Naive B cell (primary cell): ENCODE results near the gene TMEM176A. TPM values are rescaled to one million over a fixed set of nuclear protein-coding genes. Genes with fewer than 3 reads are reported as not detected.

Experiments used
- ATAC-seq, 2 donors: fragments of 150-1000 bp; cut with Tn5 transposase; 2 replicates each; pipeline ENCODE4 v1.10.0; 2021; ENCODE audit warnings: low read depth in 2 of 2, mild to moderate bottlenecking in 2 of 2, moderate library complexity in 2 of 2
- DNase-seq: peaks from one replicate; pipeline ENCODE4 v3.0.0; 2022
- H3K27ac Mint-ChIP-seq, 6 donors: one replicate each; pipeline ENCODE4 v1.8.0; 2020 to 2022; ENCODE audit warnings: mild to moderate bottlenecking in 6 of 6, mixed read lengths in 6 of 6, moderate library complexity in 5 of 6, inconsistent platforms in 2 of 6
- H3K27me3 Mint-ChIP-seq, 3 donors: one replicate each; pipeline ENCODE4 v1.8.0; 2021 to 2022; ENCODE audit warnings: mixed read lengths in 3 of 3, mild to moderate bottlenecking in 1 of 3
- H3K36me3 Mint-ChIP-seq, 2 donors: one replicate each; pipeline ENCODE4 v1.8.0; 2020 to 2022; ENCODE audit warnings: mixed read lengths in 2 of 2, inconsistent platforms in 1 of 2, mild to moderate bottlenecking in 1 of 2
- H3K4me1 Mint-ChIP-seq, 3 donors: one replicate each; pipeline ENCODE4 v1.8.0; 2020 to 2022; ENCODE audit warnings: mixed read lengths in 3 of 3, inconsistent platforms in 1 of 3, mild to moderate bottlenecking in 1 of 3, moderate library complexity in 1 of 3
- H3K4me3 Mint-ChIP-seq, 8 donors: one replicate each; pipeline ENCODE4 v1.8.0; 2020 to 2022; ENCODE audit warnings: mild to moderate bottlenecking in 8 of 8, mixed read lengths in 8 of 8, moderate library complexity in 8 of 8, inconsistent platforms in 2 of 8
- H3K9me3 Mint-ChIP-seq, 7 donors: one replicate each; pipeline ENCODE4 v1.8.0; 2020 to 2022; ENCODE audit warnings: mixed read lengths in 7 of 7, mild to moderate bottlenecking in 5 of 7, inconsistent platforms in 2 of 7, moderate library complexity in 1 of 7
- polyA plus RNA-seq, 6 donors: library from polyadenylated mRNA; unstranded; fragments of 300-500 nt; fragmentation: Illumina TruSeq; gene quantifications; one replicate each; pipeline ENCODE4 v1.2.3, GENCODE V29; 2021; ENCODE audit warnings: low read depth in 6 of 6

The TMEM176A gene
- polyA plus RNA-seq, 6 donors from 2014 or later = 0.44 to 1.9 TPM; not detected in 4

- Mint-ChIP-seq H3K27me3 (peaks cover 14 to 24% (median 18%) of the 10 kb centered on the region in 3 donors), H3K27ac (no peak overlapping the region), H3K9me3 (peaks cover 0 to 8% (median 0%) of the 10 kb centered on the region in 7 donors), H3K36me3 (no peaks in the 10 kb centered on the region), H3K4me3 (no peak overlapping the region), H3K4me1 (peaks cover 8 to 10% (median 10%) of the 10 kb centered on the region in 3 donors)
- DNase-seq = no peak
- no peak for ATAC-seq
Observed at GRCh38 chr7:150791746-150792452, 8.7 kb upstream of the TMEM176A start.

DNA sequence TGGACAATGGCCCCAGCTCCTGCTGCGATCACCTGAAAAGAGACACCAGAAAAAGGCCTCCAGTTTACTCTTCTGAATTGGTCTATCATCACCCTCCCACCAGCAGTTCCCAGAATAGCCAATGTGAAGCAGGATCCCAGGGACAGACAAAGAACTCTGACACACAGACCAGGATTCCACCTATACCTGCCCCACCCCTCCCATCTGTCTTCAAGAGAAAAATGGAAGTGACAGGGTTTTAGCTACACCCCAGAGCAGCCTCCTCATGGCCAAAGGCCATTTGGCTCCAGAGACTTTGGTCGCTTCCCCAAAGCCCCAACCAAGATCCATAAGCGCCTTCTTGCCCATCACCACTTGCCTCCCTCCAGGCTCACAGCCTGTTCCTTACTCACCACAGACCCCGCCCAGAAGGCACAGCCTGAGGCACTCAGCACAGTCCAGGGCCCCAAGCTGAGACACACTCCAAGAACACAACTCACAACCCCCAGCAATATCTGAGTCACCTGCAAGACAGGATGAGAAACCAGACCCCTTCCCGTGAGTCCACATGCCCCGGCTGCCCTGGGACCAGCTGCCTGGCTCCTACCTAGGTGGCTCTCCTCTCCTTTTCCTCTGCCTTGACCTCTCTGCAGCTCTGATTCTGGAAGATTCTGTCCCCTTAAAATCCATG lies 6.9 kb upstream of the TMEM176A start:
- H3K4me1 Mint-ChIP-seq = no peaks in the 10 kb centered on the region
- no peaks in the 10 kb centered on the region for H3K36me3 Mint-ChIP-seq
- ATAC-seq (no peak), DNase-seq (no peak)
- H3K27ac Mint-ChIP-seq = no peak overlapping the region
- H3K27me3 Mint-ChIP-seq = peaks cover 23 to 30% (median 25%) of the 10 kb centered on the region in 3 donors
- no peak overlapping the region for H3K4me3 Mint-ChIP-seq
- peaks cover 0 to 12% (median 3%) of the 10 kb centered on the region in 7 donors for H3K9me3 Mint-ChIP-seq

DNA sequence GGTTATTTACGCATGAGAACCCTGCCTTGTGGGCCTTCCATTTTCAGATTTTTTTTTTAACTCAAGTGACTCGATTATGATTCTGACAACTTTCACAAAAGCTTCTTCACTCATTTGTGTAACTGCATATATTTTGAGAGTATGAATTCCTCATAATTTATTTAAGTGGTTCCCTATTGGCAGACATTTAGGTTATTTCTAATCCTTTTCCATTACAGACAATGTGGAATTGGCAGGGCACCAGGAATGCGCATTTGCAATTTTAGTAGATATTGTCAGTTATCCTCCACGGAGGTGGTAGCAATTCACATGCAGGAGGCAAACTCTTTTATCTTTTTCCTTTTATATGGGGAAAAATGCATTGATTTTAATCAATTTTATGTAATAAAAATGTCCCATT lies 2.9 kb upstream of the TMEM176A start:
- peaks cover 0 to 14% (median 4%) of the 10 kb centered on the region in 7 donors for H3K9me3 Mint-ChIP-seq
- no peak overlapping the region for H3K27ac Mint-ChIP-seq
- ATAC-seq (no peak), DNase-seq (no peak)
- H3K27me3 Mint-ChIP-seq = peaks cover 25 to 50% (median 42%) of the 10 kb centered on the region in 3 donors
- peaks cover 9 to 16% (median 9%) of the 10 kb centered on the region in 3 donors for H3K4me1 Mint-ChIP-seq
- H3K4me3 Mint-ChIP-seq = no peak overlapping the region
- peaks cover 0 to 9% of the 10 kb centered on the region in 2 donors for H3K36me3 Mint-ChIP-seq

DNA sequence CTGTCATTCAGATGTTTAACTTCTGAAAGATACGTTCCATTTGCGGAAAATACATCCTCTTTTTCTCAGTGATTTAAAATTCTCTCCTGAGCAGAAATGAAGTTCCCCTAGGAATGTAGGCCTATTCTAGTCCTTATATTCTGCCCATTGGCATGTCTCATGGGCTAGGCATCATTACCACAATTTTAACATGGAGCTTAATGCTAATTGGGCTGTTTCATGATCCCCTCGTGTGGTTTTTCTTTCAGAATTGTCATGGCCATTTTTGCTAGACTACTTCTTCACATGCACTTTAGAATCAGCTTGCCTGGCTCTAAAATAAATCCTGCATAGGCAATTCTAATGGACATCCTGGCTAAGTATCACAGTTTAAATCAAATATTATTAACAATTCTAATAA lies 1.4 kb upstream of the TMEM176A start:
- H3K9me3 Mint-ChIP-seq = peaks cover 0 to 14% (median 4%) of the 10 kb centered on the region in 7 donors
- DNase-seq (no peak), ATAC-seq (no peak)
- H3K4me1 Mint-ChIP-seq = peaks cover 9 to 16% (median 9%) of the 10 kb centered on the region in 3 donors
- H3K27me3 Mint-ChIP-seq = peaks cover 34 to 64% (median 55%) of the 10 kb centered on the region in 3 donors
- no peak overlapping the region for H3K27ac Mint-ChIP-seq
- H3K4me3 Mint-ChIP-seq = peak overlapping the region in 5 of 8 donors; percentile 32 to 72 (median 43)
- peaks cover 0 to 9% of the 10 kb centered on the region in 2 donors for H3K36me3 Mint-ChIP-seq

GRCh38 chr7:150799741-150800580 lies 608 bp upstream of the TMEM176A start, which contains the start of gene TMEM176B:
TSS of gene TMEM176B (minus strand) at chr7:150800364. CDS start at chr7:150796569, 3,795 bp downstream.
- Mint-ChIP-seq H3K27me3 (peaks cover 38 to 72% (median 63%) of the 10 kb centered on the region in 3 donors), H3K9me3 (peaks cover 0 to 15% (median 6%) of the 10 kb centered on the region in 7 donors), H3K27ac (no peak within 1 kb of the TSS), H3K36me3 (peaks cover 0 to 16% of the 10 kb centered on the region in 2 donors), H3K4me1 (peaks cover 9 to 16% (median 9%) of the 10 kb centered on the region in 3 donors), H3K4me3 (peak within 1 kb of the TSS; percentile 43 to 76 (median 61))
- no peak for DNase-seq
- ATAC-seq = no peak

DNA sequence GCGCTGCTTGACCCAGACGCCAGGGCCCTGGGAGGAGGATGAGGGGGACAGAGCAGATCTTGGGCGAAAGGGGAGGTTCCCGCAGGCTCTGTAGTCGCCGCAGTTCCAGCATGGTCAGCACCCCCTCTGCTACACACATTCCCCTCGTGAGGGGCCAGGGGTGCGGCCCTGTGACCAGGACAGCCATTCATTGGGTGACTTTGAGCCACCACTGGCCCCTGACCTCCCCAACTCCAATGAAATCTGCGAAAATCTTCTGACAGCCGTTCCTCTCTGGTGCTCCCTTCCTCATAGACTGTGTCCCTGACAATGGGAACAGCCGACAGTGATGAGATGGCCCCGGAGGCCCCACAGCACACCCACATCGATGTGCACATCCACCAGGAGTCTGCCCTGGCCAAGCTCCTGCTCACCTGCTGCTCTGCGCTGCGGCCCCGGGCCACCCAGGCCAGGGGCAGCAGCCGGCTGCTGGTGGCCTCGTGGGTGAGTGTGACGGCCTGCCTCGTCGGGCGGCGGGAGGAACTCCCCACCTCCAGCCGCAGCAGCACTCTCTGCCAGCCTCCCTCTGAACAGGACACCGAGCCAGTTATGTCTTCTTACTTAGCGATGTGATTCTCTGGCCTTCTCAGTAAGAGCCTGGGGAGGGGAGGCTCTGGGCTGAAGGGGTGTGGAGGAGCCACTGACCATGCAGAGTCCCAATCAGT lies 825 bp downstream of the TMEM176A start:
- Mint-ChIP-seq H3K27me3 (peaks cover 39 to 79% (median 66%) of the 10 kb centered on the region in 3 donors), H3K36me3 (peaks cover 0 to 19% of the 10 kb centered on the region in 2 donors), H3K4me3 (peak overlapping the region in 7 of 8 donors; percentile 10 to 76 (median 60)), H3K27ac (no peak overlapping the region), H3K4me1 (peaks cover 9 to 16% (median 9%) of the 10 kb centered on the region in 3 donors), H3K9me3 (peaks cover 4 to 22% (median 16%) of the 10 kb centered on the region in 7 donors)
- ATAC-seq (no peak), DNase-seq (no peak)

DNA sequence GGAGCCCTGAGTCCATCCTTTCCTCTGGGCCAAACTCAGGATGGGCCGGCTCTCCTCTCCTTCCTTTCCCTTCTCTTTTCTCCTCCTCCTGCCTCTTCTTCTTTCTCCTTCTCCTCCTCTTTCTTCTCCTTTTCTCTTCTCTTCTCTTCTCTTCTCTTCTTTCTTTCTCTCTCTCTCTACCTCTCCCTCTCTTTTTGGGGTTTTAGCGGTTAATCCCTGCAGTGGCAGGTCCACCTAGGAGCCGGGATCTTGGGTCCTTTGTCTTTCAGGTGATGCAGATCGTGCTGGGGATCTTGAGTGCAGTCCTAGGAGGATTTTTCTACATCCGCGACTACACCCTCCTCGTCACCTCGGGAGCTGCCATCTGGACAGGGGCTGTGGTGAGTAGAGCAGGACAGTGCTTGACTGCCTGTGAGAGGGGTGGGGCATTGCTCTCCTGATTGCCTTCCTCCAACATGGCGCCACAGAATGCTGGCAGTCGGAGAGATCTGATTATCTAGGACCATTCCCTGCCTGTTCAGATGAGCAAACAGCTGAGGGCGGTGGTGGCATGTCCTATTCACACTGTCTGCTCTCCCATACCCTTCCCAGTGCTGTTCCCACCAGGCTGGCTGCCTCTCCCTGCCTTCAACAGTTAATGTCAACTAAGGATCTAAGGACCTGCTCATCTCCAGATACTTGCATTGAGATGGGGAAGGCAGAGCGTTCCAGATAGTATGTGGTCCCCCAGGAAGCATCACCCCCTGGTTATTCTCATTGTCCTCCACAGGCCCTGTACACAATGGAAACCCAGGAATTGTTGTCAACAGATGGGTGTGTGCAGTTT lies 1.6 kb downstream of the TMEM176A start:
- H3K27me3 Mint-ChIP-seq = peaks cover 36 to 72% (median 63%) of the 10 kb centered on the region in 3 donors
- H3K9me3 Mint-ChIP-seq = peaks cover 4 to 29% (median 17%) of the 10 kb centered on the region in 7 donors
- no peak overlapping the region for H3K27ac Mint-ChIP-seq
- H3K4me1 Mint-ChIP-seq = peaks cover 9 to 16% (median 9%) of the 10 kb centered on the region in 3 donors
- peaks cover 0 to 19% of the 10 kb centered on the region in 2 donors for H3K36me3 Mint-ChIP-seq
- peak overlapping the region in 6 of 8 donors; percentile 10 to 68 (median 46) for H3K4me3 Mint-ChIP-seq
- DNase-seq (no peak), ATAC-seq (no peak)

- H3K4me1 Mint-ChIP-seq = peaks cover 9 to 16% (median 9%) of the 10 kb centered on the region in 3 donors
- H3K9me3 Mint-ChIP-seq = peaks cover 4 to 34% (median 19%) of the 10 kb centered on the region in 7 donors
- peaks cover 0 to 19% of the 10 kb centered on the region in 2 donors for H3K36me3 Mint-ChIP-seq
- peaks cover 34 to 75% (median 67%) of the 10 kb centered on the region in 3 donors for H3K27me3 Mint-ChIP-seq
- H3K27ac Mint-ChIP-seq = no peak overlapping the region
- ATAC-seq (no peak), DNase-seq (no peak)
- no peak overlapping the region for H3K4me3 Mint-ChIP-seq
Observed at GRCh38 chr7:150803161-150803860, 2.7 kb downstream of the TMEM176A start.

DNA sequence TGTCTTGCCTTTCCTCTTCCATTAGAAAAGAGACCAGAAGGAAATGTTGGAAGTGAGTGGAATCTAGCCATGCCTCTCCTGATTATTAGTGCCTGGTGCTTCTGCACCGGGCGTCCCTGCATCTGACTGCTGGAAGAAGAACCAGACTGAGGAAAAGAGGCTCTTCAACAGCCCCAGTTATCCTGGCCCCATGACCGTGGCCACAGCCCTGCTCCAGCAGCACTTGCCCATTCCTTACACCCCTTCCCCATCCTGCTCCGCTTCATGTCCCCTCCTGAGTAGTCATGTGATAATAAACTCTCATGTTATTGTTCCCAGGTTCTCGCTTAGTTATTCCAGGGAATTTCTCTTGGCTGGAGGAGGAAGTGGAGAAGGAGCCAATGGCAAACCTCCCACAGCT lies 4.2 kb downstream of the TMEM176A start:
- Mint-ChIP-seq H3K27me3 (peaks cover 25 to 72% (median 68%) of the 10 kb centered on the region in 3 donors), H3K27ac (no peak overlapping the region), H3K4me1 (peaks cover 9 to 12% (median 9%) of the 10 kb centered on the region in 3 donors), H3K9me3 (peaks cover 0 to 28% (median 19%) of the 10 kb centered on the region in 7 donors), H3K4me3 (no peak overlapping the region), H3K36me3 (peaks cover 0 to 19% of the 10 kb centered on the region in 2 donors)
- DNase-seq (no peak), ATAC-seq (no peak)

GRCh38 chr7:150805864-150806263 lies 5.3 kb downstream of the TMEM176A start:
- Mint-ChIP-seq H3K36me3 (peaks cover 0 to 19% of the 10 kb centered on the region in 2 donors), H3K27ac (no peak overlapping the region), H3K4me3 (no peak overlapping the region), H3K9me3 (peaks cover 0 to 28% (median 19%) of the 10 kb centered on the region in 7 donors), H3K27me3 (peaks cover 36 to 80% (median 78%) of the 10 kb centered on the region in 3 donors), H3K4me1 (peaks cover 9 to 11% (median 9%) of the 10 kb centered on the region in 3 donors)
- DNase-seq = no peak
- ATAC-seq = no peak

DNA sequence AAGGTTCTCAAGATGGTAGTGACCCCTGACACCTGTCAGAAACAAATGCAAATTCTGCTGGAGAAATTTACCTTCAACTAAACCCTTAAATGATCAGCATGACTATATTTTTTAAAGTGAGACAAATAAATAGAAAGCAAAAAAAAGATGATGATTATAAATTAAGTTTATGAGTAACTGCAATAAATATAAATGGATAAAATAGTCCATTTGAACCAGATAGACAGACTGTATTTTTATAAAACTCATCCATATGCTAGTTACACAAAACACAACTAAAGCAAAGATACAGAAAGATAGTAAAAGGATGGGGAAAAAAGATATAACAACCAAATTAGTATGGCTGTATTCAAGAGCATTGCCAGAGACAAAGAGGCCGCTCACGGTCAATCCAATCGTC lies 5.9 kb downstream of the TMEM176A start:
- ATAC-seq (no peak), DNase-seq (no peak)
- H3K27ac Mint-ChIP-seq = no peak overlapping the region
- H3K4me1 Mint-ChIP-seq = peaks cover 5 to 7% (median 5%) of the 10 kb centered on the region in 3 donors
- peaks cover 0 to 19% of the 10 kb centered on the region in 2 donors for H3K36me3 Mint-ChIP-seq
- H3K9me3 Mint-ChIP-seq = peaks cover 0 to 29% (median 19%) of the 10 kb centered on the region in 7 donors
- H3K27me3 Mint-ChIP-seq = peaks cover 41 to 76% (median 75%) of the 10 kb centered on the region in 3 donors
- H3K4me3 Mint-ChIP-seq = no peak overlapping the region
